ENCODE results near the gene PLAC9.

The PLAC9 gene

DNA sequence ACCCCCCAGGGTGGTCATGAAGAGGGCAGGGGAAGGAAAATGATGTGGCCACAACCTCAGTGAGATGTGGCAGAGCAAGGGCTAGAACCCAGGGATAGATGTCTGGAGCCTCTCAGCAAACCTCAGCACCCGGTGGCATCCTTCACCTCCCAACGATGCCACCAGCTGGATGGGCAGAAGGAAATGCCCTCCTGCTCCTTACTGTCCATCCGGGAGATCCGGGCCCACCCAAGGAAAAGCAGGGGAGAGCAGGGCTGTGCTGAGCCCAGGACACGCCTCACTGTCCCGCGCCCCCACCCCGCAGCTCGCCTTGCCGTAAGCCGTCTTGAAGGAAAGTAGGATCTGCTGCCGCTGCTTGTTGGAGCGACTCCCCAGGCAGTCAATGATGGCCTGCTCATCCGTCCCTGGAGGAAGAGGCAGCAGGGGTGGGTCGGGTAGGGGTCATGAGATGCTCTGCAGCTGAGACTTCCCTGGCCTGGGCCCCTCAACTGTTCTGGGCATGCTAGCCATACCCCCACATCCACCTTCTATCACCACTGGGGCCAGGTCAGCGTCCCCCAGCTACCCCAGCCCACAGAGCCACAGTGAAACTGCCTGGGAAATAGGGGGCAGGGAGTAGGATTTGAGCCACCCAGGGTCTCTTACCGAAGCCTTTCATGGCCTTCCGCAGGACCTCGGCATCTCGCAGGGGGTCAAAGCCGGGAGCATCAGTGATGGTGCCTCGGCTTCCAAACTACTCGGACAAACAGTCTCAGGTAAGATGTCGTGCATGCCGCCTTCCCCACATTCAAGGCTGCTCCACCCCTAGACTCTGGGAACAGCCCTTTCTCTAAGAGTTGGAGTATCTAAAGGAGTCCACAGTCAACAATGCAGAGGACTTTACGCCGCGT, 34.3 kb downstream of the PLAC9 start:
- DNase-seq (ENCODE audit: low read depth in 2 of 2): no peak
- H3K4me3 ChIP-seq (replicated peaks in 1 of 2; ENCODE audit: low read depth in 2 of 2, low read length in 2 of 2): no peak overlapping the region
- no peak for TF ChIP-seq CTCF (IDR thresholded peaks at IDR 0.05; ENCODE audit: low read depth, low read length)

- TF ChIP-seq CTCF (IDR thresholded peaks at IDR 0.05; ENCODE audit: low read depth, low read length): no peak
- no peak overlapping the region for H3K4me3 ChIP-seq (replicated peaks in 1 of 2; ENCODE audit: low read depth in 2 of 2, low read length in 2 of 2)
- DNase-seq (ENCODE audit: low read depth in 2 of 2): no peak
Measured at GRCh38 chr10:80167471-80168161, 35.1 kb downstream of the PLAC9 start.

GRCh38 chr10:80168162-80168511, 35.6 kb downstream of the PLAC9 start:
- H3K4me3 ChIP-seq (replicated peaks in 1 of 2; ENCODE audit: low read depth in 2 of 2, low read length in 2 of 2): no peak overlapping the region
- no peak for TF ChIP-seq CTCF (IDR thresholded peaks at IDR 0.05; ENCODE audit: low read depth, low read length)

GRCh38 chr10:80168679-80169380, 36.3 kb downstream of the PLAC9 start:
- DNase-seq (ENCODE audit: low read depth in 2 of 2): no peak
- H3K4me3 ChIP-seq (replicated peaks in 1 of 2; ENCODE audit: low read depth in 2 of 2, low read length in 2 of 2): no peak overlapping the region
- peak; percentile 17 for TF ChIP-seq CTCF (IDR thresholded peaks at IDR 0.05; ENCODE audit: low read depth, low read length)

More at GRCh38 chr10:80168162-80168511, 35.6 kb downstream of the PLAC9 start:
- peak in 1 of 2 donors; percentile 18 for DNase-seq (ENCODE audit: low read depth in 2 of 2)

DNA sequence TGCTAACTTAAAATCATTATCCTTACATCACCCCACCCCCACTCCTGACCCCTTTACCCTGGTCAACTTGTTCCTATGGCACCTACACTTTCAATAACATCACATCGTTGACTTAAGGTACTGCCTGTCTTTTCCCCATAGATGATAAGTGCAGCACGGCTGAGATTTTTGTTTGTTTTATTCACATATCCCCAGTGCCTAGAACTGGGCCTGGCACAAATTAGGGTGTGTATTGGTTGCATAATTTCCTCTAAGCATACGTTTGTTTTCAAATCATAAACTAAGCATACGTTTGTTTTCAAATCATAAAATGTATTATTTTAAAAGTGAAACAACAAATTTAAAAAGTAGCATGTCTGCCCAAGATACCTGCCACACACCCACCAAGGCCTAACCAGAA, 37.5 kb downstream of the PLAC9 start:
- no peak overlapping the region for H3K4me3 ChIP-seq (replicated peaks in 1 of 2; ENCODE audit: low read depth in 2 of 2, low read length in 2 of 2)
- no peak for DNase-seq (ENCODE audit: low read depth in 2 of 2)
- no peak for TF ChIP-seq CTCF (IDR thresholded peaks at IDR 0.05; ENCODE audit: low read depth, low read length)

GRCh38 chr10:80170641-80171040, 38.1 kb downstream of the PLAC9 start:
- H3K4me3 ChIP-seq (replicated peaks in 1 of 2; ENCODE audit: low read depth in 2 of 2, low read length in 2 of 2): no peak overlapping the region
- TF ChIP-seq CTCF (IDR thresholded peaks at IDR 0.05; ENCODE audit: low read depth, low read length): no peak
- DNase-seq (ENCODE audit: low read depth in 2 of 2): no peak
